SK-N-SH (cell line): ENCODE measurements around the gene AP1S3.

Experiments used
- CTCF ChIP-seq: fragments of 200-600 bp; sonication (generic); IDR thresholded peaks from 2 replicates; pipeline ENCODE4 v1.6.1; 2017; ENCODE audit warnings: antibody characterized with exemption, mild to moderate bottlenecking, moderate library complexity
- EP300 ChIP-seq, 2 experiments: IDR thresholded peaks; 2 replicates each; pipeline versions ENCODE4 v1.4.0 to v1.6.1; 2012; ENCODE audit warnings: borderline replicate concordance in 1 of 2, low read depth in 1 of 2, low read length in 1 of 2
- EZH2phosphoT487 ChIP-seq: fragments of 200-600 bp; sonication (generic); IDR thresholded peaks from 2 replicates; pipeline ENCODE4 v1.6.1; 2017; ENCODE audit warnings: low read depth, mixed run types, mild to moderate bottlenecking, antibody characterized with exemption, moderate library complexity, borderline replicate concordance
- FOSL2 ChIP-seq: IDR thresholded peaks from 2 replicates; pipeline ENCODE4 v1.4.0; 2012; ENCODE audit warnings: low read depth, mild to moderate bottlenecking, moderate library complexity, borderline replicate concordance
- MAX ChIP-seq: IDR thresholded peaks from 2 replicates; pipeline ENCODE4 v1.4.0; 2012; ENCODE audit warnings: low read depth
- NRF1 ChIP-seq: IDR thresholded peaks from 2 replicates; pipeline ENCODE4 v1.6.1; 2012; ENCODE audit warnings: low read depth, mild to moderate bottlenecking, low read length
- PBX3 ChIP-seq: IDR thresholded peaks from 2 replicates; pipeline ENCODE4; 2012
- POLR2AphosphoS5 ChIP-seq: IDR thresholded peaks from 2 replicates; pipeline ENCODE4 v1.6.1; 2012; ENCODE audit warnings: low read depth, low read length
- RCOR1 ChIP-seq: fragments of 150-350 bp; IDR thresholded peaks from 2 replicates; pipeline ENCODE4 v1.6.1; 2017; ENCODE audit warnings: antibody characterized with exemption, low read length
- REST ChIP-seq: IDR thresholded peaks from 2 replicates; pipeline ENCODE4 v1.6.1; 2012; ENCODE audit warnings: mild to moderate bottlenecking, low read depth, low read length, moderate library complexity
- TAF1 ChIP-seq: IDR thresholded peaks from 2 replicates; pipeline ENCODE4 v1.6.1; 2012; ENCODE audit warnings: low read depth, mild to moderate bottlenecking, low read length, moderate library complexity, borderline replicate concordance
- USF1 ChIP-seq: IDR thresholded peaks from 2 replicates; pipeline ENCODE4 v1.4.0; 2012; ENCODE audit warnings: low read depth, borderline replicate concordance

- TF ChIP-seq POLR2AphosphoS5: no peak
- no peak for TF ChIP-seq TAF1
- TF ChIP-seq CTCF: no peak
- no peak for TF ChIP-seq EP300 (IDR thresholded peaks at IDR 0.05; ENCODE audit: borderline replicate concordance in 1 of 2, low read depth in 1 of 2, low read length in 1 of 2)
- no peak for TF ChIP-seq REST
- no peak for TF ChIP-seq MAX
- no peak for TF ChIP-seq USF1
- no peak for TF ChIP-seq FOSL2
- no peak for TF ChIP-seq EZH2phosphoT487
- no peak for TF ChIP-seq PBX3
- no peak for TF ChIP-seq RCOR1
- no peak for TF ChIP-seq NRF1
Measured at GRCh38 chr2:223712642-223713041, 124.7 kb downstream of the AP1S3 start.
